Measurements from ENCODE around the gene ZBTB38. TPM values are rescaled to one million over a fixed set of nuclear protein-coding genes. Genes with fewer than 3 reads are reported as not detected.

The ZBTB38 gene
- total and polyA plus RNA-seq, 8 donors = 5.7 to 46.8 (median 30.9) TPM

GRCh38 chr3:141413391-141413790 is 45.1 kb downstream of the ZBTB38 start:
- no peak for FAIRE-seq
- H3K27me3 ChIP-seq = no peaks in the 10 kb centered on the region
- no peak for TF ChIP-seq CTCF (IDR thresholded peaks at IDR 0.05)
- peak overlapping the region; percentile 70 to 92 (median 88) for H3K27ac ChIP-seq
- DNase-seq = no peak
- WGBS, 2 donors = 61 to 82% methylated on average over 3 of the region's 3 CpGs
- peaks cover 50 to 60% (median 51%) of the 10 kb centered on the region in 3 donors for H3K4me1 ChIP-seq
- intact Hi-C loops (cut with DNase I) = loop anchor here in 1 of 3 donors (10.0 kb wide), 1 partner anchor 49 kb away; the partner anchor contains the start of gene ZBTB38
- peaks cover 0 to 8% (median 0%) of the 10 kb centered on the region in 3 donors for H3K36me3 ChIP-seq
- H3K9me3 ChIP-seq = no peaks in the 10 kb centered on the region
- H3K4me3 ChIP-seq = peak overlapping the region in 2 of 4 donors; percentile 22 to 31
- peak in 1 of 4 donors; percentile 5 for ATAC-seq

GRCh38 chr3:141413801-141414689 is 45.7 kb downstream of the ZBTB38 start:
- TF ChIP-seq CTCF (IDR thresholded peaks at IDR 0.05) = no peak
- no peak for FAIRE-seq
- peak overlapping the region in 3 of 4 donors; percentile 86 to 92 (median 91) for H3K27ac ChIP-seq
- no peaks in the 10 kb centered on the region for H3K9me3 ChIP-seq
- intact Hi-C loops (cut with DNase I) = loop anchor here in 1 of 3 donors (10.0 kb wide), 1 partner anchor 49 kb away; the partner anchor contains the start of gene ZBTB38
- no peak for ATAC-seq
- H3K27me3 ChIP-seq = no peaks in the 10 kb centered on the region
- peaks cover 44 to 53% (median 45%) of the 10 kb centered on the region in 3 donors for H3K4me1 ChIP-seq
- peak in 3 of 6 donors; percentile 33 to 51 (median 44) for DNase-seq
- peaks cover 0 to 8% (median 0%) of the 10 kb centered on the region in 3 donors for H3K36me3 ChIP-seq
- 57 to 69% methylated on average over 11 of the region's 11 CpGs for WGBS, 2 donors
- peak overlapping the region in 2 of 4 donors; percentile 3 to 22 for H3K4me3 ChIP-seq

GRCh38 chr3:141414800-141415462 is 46.6 kb downstream of the ZBTB38 start:
- no peak for ATAC-seq
- peaks cover 35 to 44% (median 36%) of the 10 kb centered on the region in 3 donors for H3K4me1 ChIP-seq
- no peak for FAIRE-seq
- no peaks in the 10 kb centered on the region for H3K9me3 ChIP-seq
- no peak for DNase-seq
- peaks cover 0 to 8% (median 0%) of the 10 kb centered on the region in 3 donors for H3K36me3 ChIP-seq
- no peaks in the 10 kb centered on the region for H3K27me3 ChIP-seq
- 85 to 89% methylated on average over 5 of the region's 5 CpGs for WGBS, 2 donors
- no peak for TF ChIP-seq CTCF (IDR thresholded peaks at IDR 0.05)
- intact Hi-C loops (cut with DNase I) = loop anchor here in 1 of 3 donors (10.0 kb wide), 1 partner anchor 50 kb away; the partner anchor contains the start of gene ZBTB38
- peak overlapping the region in 1 of 4 donors; percentile 24 for H3K27ac ChIP-seq
- H3K4me3 ChIP-seq = peak overlapping the region in 1 of 4 donors; percentile 3

GRCh38 chr3:141415953-141416352 is 47.6 kb downstream of the ZBTB38 start:
- Histone ChIP-seq H3K27ac (no peak overlapping the region), H3K27me3 (no peaks in the 10 kb centered on the region), H3K4me1 (peaks cover 25 to 35% (median 26%) of the 10 kb centered on the region in 3 donors), H3K9me3 (no peaks in the 10 kb centered on the region), H3K4me3 (no peak overlapping the region), H3K36me3 (peaks cover 0 to 8% (median 0%) of the 10 kb centered on the region in 3 donors)
- intact Hi-C loops (cut with DNase I) = loop anchor here in 1 of 3 donors (10.0 kb wide), 1 partner anchor 51 kb away; the partner anchor contains the start of gene ZBTB38
- 54 to 60% methylated on average over 3 of the region's 3 CpGs for WGBS, 2 donors
- FAIRE-seq (no peak), DNase-seq (no peak), ATAC-seq (no peak)
- TF ChIP-seq CTCF (IDR thresholded peaks at IDR 0.05) = no peak

Other genes starting within 250 kb of the ZBTB38 start
- gene PXYLP1, start 136.7 kb upstream of the ZBTB38 start, total RNA-seq = 10 to 100 TPM in 1 of 6 donors, 1 to 10 TPM in 5; 6.7 to 11.6 (median 8.5) TPM
- 1 to 10 TPM; 6.0 to 6.1 TPM for gene PXYLP1, start 136.7 kb upstream of the ZBTB38 start, polyA plus RNA-seq
- gene RASA2, start 118.5 kb downstream of the ZBTB38 start, total RNA-seq = 10 to 100 TPM in 1 of 6 donors, 1 to 10 TPM in 5; 5.0 to 10.7 (median 6.3) TPM
- 1 to 10 TPM; 3.2 to 4.4 TPM for gene RASA2, start 118.5 kb downstream of the ZBTB38 start, polyA plus RNA-seq